ENCODE results near the gene COG3. TPM values are rescaled to one million over a fixed set of nuclear protein-coding genes. Genes with fewer than 3 reads are reported as not detected.

COG3 gene
- total RNA-seq, 1 donor from 2014 or later: 29.6 TPM

DNA sequence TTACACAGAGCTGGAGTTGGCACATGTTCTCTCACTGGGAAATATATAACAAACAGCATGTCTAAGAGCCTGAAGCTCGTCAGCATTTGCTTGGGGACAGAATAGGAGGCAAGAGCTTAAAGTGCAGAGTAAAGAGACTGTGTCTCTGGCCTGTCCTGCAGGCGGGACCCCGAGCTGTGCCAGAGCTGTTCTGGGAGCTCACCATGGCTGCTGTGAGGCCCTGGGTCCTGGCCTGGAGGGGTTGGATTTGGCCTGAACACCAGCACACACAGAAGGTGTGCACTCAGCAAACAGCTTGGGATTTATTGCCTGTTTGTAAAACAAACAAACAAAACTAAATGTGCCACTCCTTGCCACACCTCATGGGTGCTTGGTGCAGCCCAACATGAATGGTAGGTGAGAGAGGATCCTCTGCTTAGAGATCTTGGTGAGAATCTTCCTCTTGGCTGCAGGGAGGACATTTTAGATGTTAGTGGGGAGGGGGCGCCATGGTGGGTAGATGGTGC, 89.9 kb downstream of the COG3 start:
- Mint-ChIP-seq H3K27ac (no peak overlapping the region), H3K9me3 (ENCODE audit: low read depth) (peaks cover 18% of the 10 kb centered on the region), H3K4me3 (ENCODE audit: low read depth) (no peak overlapping the region), H3K36me3 (ENCODE audit: insufficient read depth) (no peaks in the 10 kb centered on the region), H3K4me1 (ENCODE audit: low read depth) (no peaks in the 10 kb centered on the region), H3K27me3 (no peaks in the 10 kb centered on the region)
- no peak for DNase-seq (ENCODE audit: low spot score, unreplicated experiment)
- TF ChIP-seq, protein P1, sequence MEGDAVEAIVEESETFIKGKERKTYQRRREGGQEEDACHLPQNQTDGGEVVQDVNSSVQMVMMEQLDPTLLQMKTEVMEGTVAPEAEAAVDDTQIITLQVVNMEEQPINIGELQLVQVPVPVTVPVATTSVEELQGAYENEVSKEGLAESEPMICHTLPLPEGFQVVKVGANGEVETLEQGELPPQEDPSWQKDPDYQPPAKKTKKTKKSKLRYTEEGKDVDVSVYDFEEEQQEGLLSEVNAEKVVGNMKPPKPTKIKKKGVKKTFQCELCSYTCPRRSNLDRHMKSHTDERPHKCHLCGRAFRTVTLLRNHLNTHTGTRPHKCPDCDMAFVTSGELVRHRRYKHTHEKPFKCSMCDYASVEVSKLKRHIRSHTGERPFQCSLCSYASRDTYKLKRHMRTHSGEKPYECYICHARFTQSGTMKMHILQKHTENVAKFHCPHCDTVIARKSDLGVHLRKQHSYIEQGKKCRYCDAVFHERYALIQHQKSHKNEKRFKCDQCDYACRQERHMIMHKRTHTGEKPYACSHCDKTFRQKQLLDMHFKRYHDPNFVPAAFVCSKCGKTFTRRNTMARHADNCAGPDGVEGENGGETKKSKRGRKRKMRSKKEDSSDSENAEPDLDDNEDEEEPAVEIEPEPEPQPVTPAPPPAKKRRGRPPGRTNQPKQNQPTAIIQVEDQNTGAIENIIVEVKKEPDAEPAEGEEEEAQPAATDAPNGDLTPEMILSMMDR (IDR thresholded peaks at IDR 0.05; ENCODE audit: unreplicated experiment): no peak

DNA sequence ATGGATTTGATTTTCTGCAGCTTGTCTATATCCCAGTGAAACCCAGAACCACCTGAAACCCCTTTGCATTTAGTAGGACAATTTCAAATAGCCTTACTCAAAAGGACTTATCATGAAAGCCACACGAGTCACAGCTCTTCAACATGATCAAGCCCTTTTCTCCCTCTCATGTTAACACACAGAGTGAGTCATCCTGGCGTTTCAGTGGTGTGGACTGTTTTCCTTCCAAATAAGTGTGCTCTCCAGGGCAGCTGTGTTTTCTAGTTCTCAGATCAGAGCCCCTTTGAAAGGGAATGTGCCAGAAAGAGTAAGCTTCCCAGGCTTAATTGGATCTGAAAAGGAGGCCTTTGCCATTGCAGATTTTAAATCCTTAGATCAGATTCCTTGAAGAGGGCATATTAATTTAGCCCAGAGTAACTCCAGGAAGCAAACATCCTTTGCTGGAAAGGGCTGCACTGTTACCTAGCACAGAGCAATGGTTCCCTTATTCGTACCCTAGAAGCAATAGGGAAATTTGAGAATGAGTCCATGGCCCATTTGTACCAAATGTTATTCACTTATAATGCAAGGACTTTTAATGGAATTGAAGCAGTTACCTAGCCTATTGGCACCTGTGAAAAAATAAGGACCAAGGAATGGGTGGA, 99.5 kb downstream of the COG3 start:
- Mint-ChIP-seq H3K4me3 (ENCODE audit: low read depth) (no peak overlapping the region), H3K27me3 (no peaks in the 10 kb centered on the region), H3K36me3 (ENCODE audit: insufficient read depth) (no peaks in the 10 kb centered on the region), H3K9me3 (ENCODE audit: low read depth) (peaks cover 6% of the 10 kb centered on the region), H3K4me1 (ENCODE audit: low read depth) (no peaks in the 10 kb centered on the region), H3K27ac (no peak overlapping the region)
- TF ChIP-seq, protein P1 (IDR thresholded peaks at IDR 0.05; ENCODE audit: unreplicated experiment): no peak
- no peak for DNase-seq (ENCODE audit: low spot score, unreplicated experiment)

DNA sequence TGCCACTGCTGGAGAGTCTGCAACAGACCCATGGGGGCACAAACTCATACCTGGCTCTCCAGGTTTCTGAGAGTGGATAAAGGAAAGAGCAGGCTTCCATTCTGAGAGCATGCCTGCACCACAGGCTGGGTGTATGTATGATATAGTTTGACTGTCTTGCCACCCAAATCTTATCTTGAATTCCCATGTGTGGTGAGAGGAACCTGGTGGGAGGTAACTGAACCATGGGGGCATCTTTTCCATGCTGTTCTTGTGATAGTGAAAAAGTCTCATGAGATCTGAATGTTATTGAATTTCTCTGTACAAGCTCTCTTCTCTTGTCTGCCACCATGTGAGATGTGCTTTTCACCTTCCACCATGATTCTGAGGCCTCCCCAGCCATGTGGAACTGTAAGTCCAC, 100.6 kb downstream of the COG3 start:
- DNase-seq (ENCODE audit: low spot score, unreplicated experiment): no peak
- Mint-ChIP-seq H3K36me3 (ENCODE audit: insufficient read depth) (no peaks in the 10 kb centered on the region), H3K4me1 (ENCODE audit: low read depth) (no peaks in the 10 kb centered on the region), H3K27ac (no peak overlapping the region), H3K27me3 (no peaks in the 10 kb centered on the region), H3K4me3 (ENCODE audit: low read depth) (no peak overlapping the region), H3K9me3 (ENCODE audit: low read depth) (peaks cover 6% of the 10 kb centered on the region)
- TF ChIP-seq, protein P1 (IDR thresholded peaks at IDR 0.05; ENCODE audit: unreplicated experiment): no peak

DNA sequence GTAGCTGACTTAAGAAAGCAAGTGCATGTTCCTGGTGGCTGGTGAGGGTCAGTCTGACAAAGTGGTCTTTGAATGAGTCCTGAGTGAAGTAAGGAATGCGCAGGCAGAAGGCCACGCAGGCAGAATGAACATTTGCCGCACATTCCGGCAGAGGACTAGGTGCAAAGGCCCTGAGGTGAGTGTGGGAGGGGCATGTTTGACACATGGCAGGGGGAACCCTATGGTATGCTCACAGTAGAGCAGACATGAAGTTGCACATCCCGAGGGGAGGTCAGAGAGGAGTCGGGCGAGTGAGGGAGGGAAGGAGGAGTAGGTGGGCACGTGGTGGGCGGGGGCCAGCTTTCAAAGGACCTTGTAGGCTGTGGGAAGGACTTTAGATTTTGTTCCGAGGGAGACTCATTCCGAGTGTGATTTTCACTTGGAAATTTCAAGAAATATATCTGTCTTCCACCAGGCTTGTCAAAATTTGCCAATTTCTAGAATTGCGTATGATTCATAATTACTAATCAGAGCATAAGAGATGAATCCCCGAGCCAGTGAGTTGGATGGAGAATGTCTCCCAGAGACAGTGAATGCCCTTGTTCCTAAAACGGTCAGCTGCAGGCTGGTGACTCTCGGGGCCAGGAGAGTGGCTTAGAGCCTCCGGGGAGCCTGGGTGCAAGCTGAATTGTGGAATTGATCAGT, 110.5 kb downstream of the COG3 start:
- Mint-ChIP-seq H3K4me3 (ENCODE audit: low read depth) (no peak overlapping the region), H3K36me3 (ENCODE audit: insufficient read depth) (no peaks in the 10 kb centered on the region), H3K27ac (no peak overlapping the region), H3K27me3 (peaks cover 2% of the 10 kb centered on the region), H3K9me3 (ENCODE audit: low read depth) (no peaks in the 10 kb centered on the region), H3K4me1 (ENCODE audit: low read depth) (no peaks in the 10 kb centered on the region)
- DNase-seq (ENCODE audit: low spot score, unreplicated experiment): no peak
- TF ChIP-seq, protein P1 (IDR thresholded peaks at IDR 0.05; ENCODE audit: unreplicated experiment): no peak

DNA sequence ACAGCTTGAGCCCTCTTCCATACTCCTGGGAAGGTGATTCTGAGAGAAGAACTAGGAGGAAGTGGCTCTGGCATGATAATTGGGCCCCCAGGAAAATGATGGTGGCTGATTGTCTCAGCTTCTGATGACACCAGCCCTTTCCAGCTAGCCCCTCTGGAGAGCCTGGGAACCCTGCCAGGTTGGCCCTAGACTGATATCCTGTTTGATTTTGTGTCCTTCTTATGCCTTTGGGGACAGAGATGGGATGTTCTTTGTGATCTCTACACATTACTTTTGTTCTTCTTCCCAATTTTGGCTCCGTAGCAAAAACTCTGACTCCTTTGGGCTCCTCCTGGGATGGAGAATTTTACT, 111.1 kb downstream of the COG3 start:
- no peak overlapping the region for H3K27ac Mint-ChIP-seq
- H3K4me3 Mint-ChIP-seq (ENCODE audit: low read depth): no peak overlapping the region
- DNase-seq (ENCODE audit: low spot score, unreplicated experiment): no peak
- no peaks in the 10 kb centered on the region for H3K36me3 Mint-ChIP-seq (ENCODE audit: insufficient read depth)
- H3K4me1 Mint-ChIP-seq (ENCODE audit: low read depth): no peaks in the 10 kb centered on the region
- H3K27me3 Mint-ChIP-seq: peaks cover 2% of the 10 kb centered on the region
- no peaks in the 10 kb centered on the region for H3K9me3 Mint-ChIP-seq (ENCODE audit: low read depth)
- TF ChIP-seq, protein P1 (IDR thresholded peaks at IDR 0.05; ENCODE audit: unreplicated experiment): no peak

Data from progenitor cell of endocrine pancreas (in vitro differentiated cells).